ENCODE results near the gene FAM163B. TPM values are rescaled to one million over a fixed set of nuclear protein-coding genes. Genes with fewer than 3 reads are reported as not detected.

FAM163B gene
- total and polyA plus RNA-seq, 4 donors = 2.1 to 4.0 (median 3.4) TPM

DNA sequence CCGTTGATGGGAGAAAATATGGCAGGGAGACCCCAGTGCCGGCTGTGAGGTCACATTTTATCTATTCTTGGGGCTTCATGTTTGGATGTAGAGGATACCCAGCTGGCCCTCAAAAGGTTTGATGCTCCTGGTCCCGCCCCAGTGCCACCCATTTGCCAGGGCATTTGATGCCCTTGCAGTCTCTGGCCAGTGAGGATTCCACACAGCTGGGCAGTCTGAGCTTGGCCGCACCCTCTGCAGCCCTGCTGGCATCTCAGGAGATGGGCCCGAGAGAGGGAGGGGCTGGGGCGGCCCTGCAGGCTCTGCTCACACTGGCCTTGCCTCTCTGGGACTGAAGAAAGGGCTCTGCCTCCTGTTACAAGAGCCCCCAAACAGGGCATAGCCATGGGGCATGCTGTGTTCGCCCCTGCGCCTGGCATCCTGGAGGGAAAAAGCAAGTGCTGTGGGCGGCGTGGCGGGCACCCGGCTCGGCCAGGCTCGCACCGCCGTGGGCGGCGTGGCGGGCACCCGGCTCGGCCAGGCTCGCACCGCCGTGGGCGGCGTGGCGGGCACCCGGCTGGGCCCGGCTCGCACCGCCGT, 47.1 kb downstream of the FAM163B start:
- Histone ChIP-seq H3K27ac (ENCODE audit: low read depth in 1 of 2, low read length in 2 of 2) (no peak overlapping the region), H3K9me3 (ENCODE audit: control insufficient read depth in 4 of 4, low read length in 3 of 4) (no peaks in the 10 kb centered on the region), H3K4me1 (ENCODE audit: control insufficient read depth in 4 of 4, insufficient read depth in 4 of 4, low read length in 3 of 4) (peaks cover 0 to 14% (median 4%) of the 10 kb centered on the region in 4 donors), H3K9ac (ENCODE audit: low read depth in 1 of 2, low read length in 2 of 2) (no peak overlapping the region), H3K27me3 (ENCODE audit: control insufficient read depth in 4 of 4, insufficient read depth in 4 of 4, low read length in 3 of 4) (no peaks in the 10 kb centered on the region), H3K36me3 (ENCODE audit: control insufficient read depth in 4 of 4, insufficient read depth in 3 of 4, low read depth in 1 of 4, low read length in 3 of 4) (no peaks in the 10 kb centered on the region), H3K4me3 (ENCODE audit: low read depth in 1 of 3, low read length in 3 of 3) (no peak overlapping the region)
- no peak for DNase-seq (ENCODE audit: low spot score)
- WGBS = 90% methylated on average over 29 of the region's 32 CpGs
- no peak for TF ChIP-seq EGR1 (IDR thresholded peaks at IDR 0.05; ENCODE audit: low read depth in 2 of 2)
- TF ChIP-seq GABPA (IDR thresholded peaks at IDR 0.05 in 1 of 2, conservative IDR thresholded peaks at IDR 0.05 in 1 of 2) = no peak
- TF ChIP-seq, protein P1, sequence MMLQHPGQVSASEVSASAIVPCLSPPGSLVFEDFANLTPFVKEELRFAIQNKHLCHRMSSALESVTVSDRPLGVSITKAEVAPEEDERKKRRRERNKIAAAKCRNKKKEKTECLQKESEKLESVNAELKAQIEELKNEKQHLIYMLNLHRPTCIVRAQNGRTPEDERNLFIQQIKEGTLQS (IDR thresholded peaks at IDR 0.05) = no peak
- TF ChIP-seq RXRA (IDR thresholded peaks at IDR 0.05) = no peak
- TF ChIP-seq, protein P2, sequence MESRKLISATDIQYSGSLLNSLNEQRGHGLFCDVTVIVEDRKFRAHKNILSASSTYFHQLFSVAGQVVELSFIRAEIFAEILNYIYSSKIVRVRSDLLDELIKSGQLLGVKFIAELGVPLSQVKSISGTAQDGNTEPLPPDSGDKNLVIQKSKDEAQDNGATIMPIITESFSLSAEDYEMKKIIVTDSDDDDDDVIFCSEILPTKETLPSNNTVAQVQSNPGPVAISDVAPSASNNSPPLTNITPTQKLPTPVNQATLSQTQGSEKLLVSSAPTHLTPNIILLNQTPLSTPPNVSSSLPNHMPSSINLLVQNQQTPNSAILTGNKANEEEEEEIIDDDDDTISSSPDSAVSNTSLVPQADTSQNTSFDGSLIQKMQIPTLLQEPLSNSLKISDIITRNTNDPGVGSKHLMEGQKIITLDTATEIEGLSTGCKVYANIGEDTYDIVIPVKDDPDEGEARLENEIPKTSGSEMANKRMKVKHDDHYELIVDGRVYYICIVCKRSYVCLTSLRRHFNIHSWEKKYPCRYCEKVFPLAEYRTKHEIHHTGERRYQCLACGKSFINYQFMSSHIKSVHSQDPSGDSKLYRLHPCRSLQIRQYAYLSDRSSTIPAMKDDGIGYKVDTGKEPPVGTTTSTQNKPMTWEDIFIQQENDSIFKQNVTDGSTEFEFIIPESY (IDR thresholded peaks at IDR 0.05) = no peak
- no peak for TF ChIP-seq FOXA1 (IDR thresholded peaks at IDR 0.05)
- TF ChIP-seq HNF4G (IDR thresholded peaks at IDR 0.05) = no peak
- TF ChIP-seq JUND (IDR thresholded peaks at IDR 0.05) = no peak
- no peak for TF ChIP-seq YY1 (IDR thresholded peaks at IDR 0.05)
- TF ChIP-seq, protein P3, sequence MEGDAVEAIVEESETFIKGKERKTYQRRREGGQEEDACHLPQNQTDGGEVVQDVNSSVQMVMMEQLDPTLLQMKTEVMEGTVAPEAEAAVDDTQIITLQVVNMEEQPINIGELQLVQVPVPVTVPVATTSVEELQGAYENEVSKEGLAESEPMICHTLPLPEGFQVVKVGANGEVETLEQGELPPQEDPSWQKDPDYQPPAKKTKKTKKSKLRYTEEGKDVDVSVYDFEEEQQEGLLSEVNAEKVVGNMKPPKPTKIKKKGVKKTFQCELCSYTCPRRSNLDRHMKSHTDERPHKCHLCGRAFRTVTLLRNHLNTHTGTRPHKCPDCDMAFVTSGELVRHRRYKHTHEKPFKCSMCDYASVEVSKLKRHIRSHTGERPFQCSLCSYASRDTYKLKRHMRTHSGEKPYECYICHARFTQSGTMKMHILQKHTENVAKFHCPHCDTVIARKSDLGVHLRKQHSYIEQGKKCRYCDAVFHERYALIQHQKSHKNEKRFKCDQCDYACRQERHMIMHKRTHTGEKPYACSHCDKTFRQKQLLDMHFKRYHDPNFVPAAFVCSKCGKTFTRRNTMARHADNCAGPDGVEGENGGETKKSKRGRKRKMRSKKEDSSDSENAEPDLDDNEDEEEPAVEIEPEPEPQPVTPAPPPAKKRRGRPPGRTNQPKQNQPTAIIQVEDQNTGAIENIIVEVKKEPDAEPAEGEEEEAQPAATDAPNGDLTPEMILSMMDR (IDR thresholded peaks at IDR 0.05; ENCODE audit: low read depth, low read length, missing input control) = no peak
- TF ChIP-seq NR2F2 (IDR thresholded peaks at IDR 0.05) = no peak
- TF ChIP-seq, protein P4, sequence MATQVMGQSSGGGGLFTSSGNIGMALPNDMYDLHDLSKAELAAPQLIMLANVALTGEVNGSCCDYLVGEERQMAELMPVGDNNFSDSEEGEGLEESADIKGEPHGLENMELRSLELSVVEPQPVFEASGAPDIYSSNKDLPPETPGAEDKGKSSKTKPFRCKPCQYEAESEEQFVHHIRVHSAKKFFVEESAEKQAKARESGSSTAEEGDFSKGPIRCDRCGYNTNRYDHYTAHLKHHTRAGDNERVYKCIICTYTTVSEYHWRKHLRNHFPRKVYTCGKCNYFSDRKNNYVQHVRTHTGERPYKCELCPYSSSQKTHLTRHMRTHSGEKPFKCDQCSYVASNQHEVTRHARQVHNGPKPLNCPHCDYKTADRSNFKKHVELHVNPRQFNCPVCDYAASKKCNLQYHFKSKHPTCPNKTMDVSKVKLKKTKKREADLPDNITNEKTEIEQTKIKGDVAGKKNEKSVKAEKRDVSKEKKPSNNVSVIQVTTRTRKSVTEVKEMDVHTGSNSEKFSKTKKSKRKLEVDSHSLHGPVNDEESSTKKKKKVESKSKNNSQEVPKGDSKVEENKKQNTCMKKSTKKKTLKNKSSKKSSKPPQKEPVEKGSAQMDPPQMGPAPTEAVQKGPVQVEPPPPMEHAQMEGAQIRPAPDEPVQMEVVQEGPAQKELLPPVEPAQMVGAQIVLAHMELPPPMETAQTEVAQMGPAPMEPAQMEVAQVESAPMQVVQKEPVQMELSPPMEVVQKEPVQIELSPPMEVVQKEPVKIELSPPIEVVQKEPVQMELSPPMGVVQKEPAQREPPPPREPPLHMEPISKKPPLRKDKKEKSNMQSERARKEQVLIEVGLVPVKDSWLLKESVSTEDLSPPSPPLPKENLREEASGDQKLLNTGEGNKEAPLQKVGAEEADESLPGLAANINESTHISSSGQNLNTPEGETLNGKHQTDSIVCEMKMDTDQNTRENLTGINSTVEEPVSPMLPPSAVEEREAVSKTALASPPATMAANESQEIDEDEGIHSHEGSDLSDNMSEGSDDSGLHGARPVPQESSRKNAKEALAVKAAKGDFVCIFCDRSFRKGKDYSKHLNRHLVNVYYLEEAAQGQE (IDR thresholded peaks at IDR 0.05) = no peak
- no peak for TF ChIP-seq HNF4A (conservative IDR thresholded peaks at IDR 0.05)
- TF ChIP-seq RAD21 (IDR thresholded peaks at IDR 0.05) = no peak
- TF ChIP-seq SP1 (IDR thresholded peaks at IDR 0.05) = no peak

DNA sequence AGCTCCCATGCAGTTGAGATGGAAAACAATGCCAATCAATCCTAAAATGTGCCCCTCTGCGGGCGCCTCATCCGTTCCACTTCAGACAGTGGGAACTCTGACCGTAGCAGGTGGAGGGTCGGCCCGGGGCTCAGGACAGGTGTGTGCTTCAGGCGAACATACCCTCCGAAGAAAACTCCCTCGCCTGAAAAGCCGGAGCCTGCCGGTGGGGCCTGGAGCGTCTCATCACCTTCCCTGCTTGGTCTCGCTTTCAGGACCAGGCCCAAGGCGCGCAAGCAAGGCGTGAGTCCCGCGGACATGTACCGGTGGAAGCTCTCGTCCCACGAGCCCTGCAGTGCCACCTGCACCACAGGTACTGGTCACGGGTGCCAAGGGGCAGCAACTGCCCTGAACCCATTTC, 48.2 kb downstream of the FAM163B start:
- Histone ChIP-seq H3K4me1 (ENCODE audit: control insufficient read depth in 4 of 4, insufficient read depth in 4 of 4, low read length in 3 of 4) (peaks cover 0 to 14% (median 4%) of the 10 kb centered on the region in 4 donors), H3K36me3 (ENCODE audit: control insufficient read depth in 4 of 4, insufficient read depth in 3 of 4, low read depth in 1 of 4, low read length in 3 of 4) (peaks cover 0 to 4% (median 0%) of the 10 kb centered on the region in 4 donors), H3K27ac (ENCODE audit: low read depth in 1 of 2, low read length in 2 of 2) (no peak overlapping the region), H3K9me3 (ENCODE audit: control insufficient read depth in 4 of 4, low read length in 3 of 4) (no peaks in the 10 kb centered on the region), H3K27me3 (ENCODE audit: control insufficient read depth in 4 of 4, insufficient read depth in 4 of 4, low read length in 3 of 4) (no peaks in the 10 kb centered on the region), H3K9ac (ENCODE audit: low read depth in 1 of 2, low read length in 2 of 2) (no peak overlapping the region), H3K4me3 (ENCODE audit: low read depth in 1 of 3, low read length in 3 of 3) (no peak overlapping the region)
- no peak for DNase-seq (ENCODE audit: low spot score)
- TF ChIP-seq, protein P2 (IDR thresholded peaks at IDR 0.05) = no peak
- TF ChIP-seq FOXA1 (IDR thresholded peaks at IDR 0.05) (no peak), JUND (IDR thresholded peaks at IDR 0.05) (no peak), HNF4A (conservative IDR thresholded peaks at IDR 0.05) (no peak), SP1 (IDR thresholded peaks at IDR 0.05) (no peak), TAF1 (conservative IDR thresholded peaks at IDR 0.05) (no peak), NR2F2 (IDR thresholded peaks at IDR 0.05) (no peak)
- TF ChIP-seq, protein P1 (IDR thresholded peaks at IDR 0.05) = no peak
- TF ChIP-seq, protein P5, sequence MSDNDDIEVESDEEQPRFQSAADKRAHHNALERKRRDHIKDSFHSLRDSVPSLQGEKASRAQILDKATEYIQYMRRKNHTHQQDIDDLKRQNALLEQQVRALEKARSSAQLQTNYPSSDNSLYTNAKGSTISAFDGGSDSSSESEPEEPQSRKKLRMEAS (IDR thresholded peaks at IDR 0.05) = no peak
- WGBS = 97% methylated on average over 22 of the region's 22 CpGs

All from liver (tissue), 9 donors.